GM23248 (cell line): ENCODE data around the gene GPANK1.

Experiments used
- EZH2 ChIP-seq: fragments of 200-600 bp; sonication (generic); IDR thresholded peaks from 2 replicates; pipeline ENCODE4 v1.6.1; 2018; ENCODE audit warnings: antibody characterized with exemption, mild to moderate bottlenecking; ENCODE audit not compliant: insufficient read depth, poor library complexity, severe bottlenecking
- EZH2phosphoT487 ChIP-seq: fragments of 200-600 bp; sonication (generic); IDR thresholded peaks from 2 replicates; pipeline ENCODE4 v1.6.1; 2018; ENCODE audit warnings: antibody characterized with exemption, moderate library complexity, mild to moderate bottlenecking, low read depth; ENCODE audit not compliant: insufficient read depth

DNA sequence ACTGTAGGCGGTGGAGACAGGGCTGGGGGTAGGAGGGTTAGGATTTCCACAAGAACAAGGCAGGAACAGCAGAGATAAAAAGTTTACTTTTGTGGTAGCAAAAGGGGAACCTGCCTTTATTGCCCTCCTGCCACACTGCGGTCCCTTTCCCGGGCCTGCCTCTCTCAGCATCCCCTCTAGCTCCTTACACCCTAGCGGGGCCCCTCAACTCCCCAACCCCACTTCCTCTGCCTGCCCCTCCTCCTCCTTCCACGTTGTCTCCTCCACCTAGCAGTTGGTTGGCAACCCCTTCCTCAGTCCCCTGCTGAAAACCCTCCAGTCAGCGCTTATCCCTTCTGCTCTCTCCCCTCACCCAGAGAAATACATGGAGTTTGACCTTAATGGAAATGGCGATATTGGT, 49.0 kb downstream of the GPANK1 start:
- TF ChIP-seq EZH2phosphoT487 = no peak
- no peak for TF ChIP-seq EZH2
